Activated gamma-delta T cell (primary cell): Measurements from ENCODE around the gene IGF1.
"Not testable (repeated sequence)": the region's sequence is repeated elsewhere in the genome, so short reads cannot be mapped to it uniquely, and the experiment has no call there.

Experiments used
- DNase-seq: peaks from one replicate; lab custom pipeline; 2025; lab: John Stamatoyannopoulos, UW

IGF1 gene

DNA sequence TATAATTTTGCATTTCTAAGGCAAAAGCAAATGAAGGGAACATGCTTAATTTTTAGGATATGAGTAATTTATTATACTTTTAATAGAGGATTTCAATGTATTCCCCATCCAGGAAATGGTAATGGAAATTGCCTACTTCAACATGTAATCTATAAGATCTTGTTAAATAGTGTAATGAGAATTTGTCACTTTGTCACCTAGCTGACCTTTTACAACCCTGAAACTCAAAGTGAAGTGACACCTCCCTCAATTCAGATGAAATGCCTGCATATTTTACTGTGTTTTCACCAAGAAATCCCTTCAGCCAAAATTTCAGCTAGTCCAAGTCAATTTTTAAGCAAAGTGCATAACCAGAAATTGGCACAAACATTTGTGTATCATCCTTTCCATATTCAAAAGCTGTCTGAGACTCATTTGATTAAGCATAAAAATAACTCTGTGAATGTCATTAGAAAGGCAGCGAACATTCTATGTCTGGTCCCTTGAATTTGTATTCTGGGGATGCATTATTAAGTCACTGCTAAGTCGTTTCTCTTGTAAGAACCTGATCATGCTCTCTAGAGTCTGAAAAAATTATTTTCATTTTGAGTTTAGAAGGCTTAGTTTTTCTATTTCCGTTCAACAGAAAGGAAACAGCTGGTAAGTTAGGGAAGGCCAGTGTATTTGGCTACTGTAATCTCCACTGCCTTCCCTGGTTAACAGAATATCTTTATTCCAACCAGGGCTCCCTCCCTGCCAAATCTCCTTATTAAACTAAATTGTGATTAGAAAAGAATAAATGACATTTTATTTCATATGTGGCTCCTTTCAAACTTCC lies 100.8 kb downstream of the IGF1 start:
- DNase-seq, result no peak

DNA sequence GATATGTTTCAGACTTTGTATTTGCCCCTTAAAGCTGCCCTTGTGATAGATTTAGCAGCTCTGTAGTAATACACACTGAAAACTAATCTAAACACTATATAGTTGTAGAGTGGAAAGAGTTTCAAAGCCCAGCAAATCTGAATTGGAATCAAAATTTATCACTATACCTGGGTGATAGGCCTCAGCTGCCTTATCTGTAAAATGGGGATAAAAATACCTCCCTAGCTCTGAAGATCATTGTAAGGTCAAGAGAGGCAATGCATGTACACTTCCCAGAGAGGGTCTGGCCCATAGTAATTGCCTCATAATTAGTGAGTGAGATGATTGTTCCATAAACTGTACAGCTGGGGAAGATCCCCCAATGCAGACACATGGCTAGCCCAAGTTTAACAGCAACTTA lies 103.6 kb downstream of the IGF1 start:
- no peak for DNase-seq

DNA sequence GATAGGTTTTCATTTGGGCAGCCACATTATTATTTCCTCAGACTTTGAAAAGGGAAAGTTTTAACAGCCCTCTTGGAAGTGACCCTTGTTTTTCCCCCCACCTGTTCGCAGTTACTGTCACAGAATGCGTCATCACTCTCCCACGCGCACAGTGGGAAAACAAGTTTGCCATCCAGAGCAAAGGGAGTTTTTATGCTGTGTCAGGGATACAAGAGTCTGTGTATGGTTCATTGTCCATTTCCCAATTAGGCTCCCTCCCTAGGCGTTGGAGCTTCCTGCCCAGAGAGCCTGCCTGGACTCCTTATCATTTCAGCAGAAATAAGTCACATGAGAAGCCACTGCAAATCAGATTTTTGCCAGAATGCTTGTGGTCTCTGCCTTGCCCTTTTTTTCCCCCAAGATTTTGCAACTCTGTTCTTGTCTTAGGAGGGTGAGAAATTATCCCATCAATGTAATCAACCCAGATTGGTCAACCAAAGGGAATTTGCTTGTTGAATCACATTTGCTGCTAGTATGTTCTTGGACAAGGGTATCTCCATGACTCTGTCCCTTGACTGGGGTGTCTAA lies 104.1 kb downstream of the IGF1 start:
- DNase-seq, result no peak

DNA sequence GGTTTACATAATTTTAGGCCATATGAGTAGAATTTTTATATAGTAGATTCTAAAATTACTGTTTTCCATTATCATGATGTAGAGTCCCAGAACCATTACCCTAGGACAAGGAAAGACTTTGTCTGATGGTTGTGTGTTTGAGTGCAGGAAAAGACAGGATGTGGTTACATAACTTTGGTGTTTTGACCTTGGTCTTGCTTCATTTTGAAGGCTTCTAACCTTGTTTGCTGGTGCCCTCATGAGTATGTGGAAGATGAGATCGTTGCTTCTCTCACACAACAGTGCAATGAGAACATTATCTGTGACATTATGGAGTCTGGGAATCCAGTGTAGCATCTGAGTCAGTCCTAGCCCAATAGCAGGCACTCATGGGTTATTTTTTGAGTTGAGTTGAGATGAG lies 106.2 kb downstream of the IGF1 start:
- DNase-seq, result no peak

DNA sequence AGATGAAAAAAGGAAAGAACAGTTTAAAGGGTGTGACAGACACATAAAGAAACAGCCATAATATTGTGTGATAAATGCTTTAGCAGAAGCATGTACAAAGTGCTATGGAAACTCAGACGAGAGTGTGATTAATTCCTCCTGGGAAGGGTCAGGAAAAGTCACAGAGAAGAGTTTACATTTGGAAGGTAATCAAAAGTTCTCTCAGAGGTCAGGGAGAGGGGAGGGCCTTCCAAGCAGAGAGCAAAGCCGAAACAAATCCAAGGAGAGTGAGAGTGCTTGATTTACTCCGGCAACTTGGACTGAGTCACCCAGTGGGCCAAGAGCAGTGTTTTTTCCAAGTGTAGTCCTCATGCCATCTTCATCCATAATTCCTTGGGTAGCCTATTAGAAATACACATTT lies 108.3 kb downstream of the IGF1 start:
- DNase-seq, result no peak

DNA sequence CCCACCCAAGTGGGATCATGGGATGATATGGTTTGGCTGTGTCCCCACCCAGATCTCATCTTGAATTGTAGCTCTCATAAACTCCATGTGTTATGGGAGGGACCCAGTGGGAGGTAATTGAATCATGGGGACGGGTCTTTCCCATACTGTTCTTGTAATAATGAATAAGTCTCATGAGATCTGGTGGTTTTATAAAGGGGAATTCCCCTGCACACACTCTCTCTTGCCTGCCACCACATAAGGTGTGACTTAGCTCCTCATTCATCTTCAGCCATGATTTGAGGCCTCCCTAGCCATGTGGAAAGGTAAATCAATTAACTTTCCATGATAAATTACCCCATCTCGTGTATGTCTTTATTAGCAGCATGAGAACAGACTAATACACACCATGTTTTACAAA lies 109.2 kb downstream of the IGF1 start:
- DNase-seq, result no peak

DNA sequence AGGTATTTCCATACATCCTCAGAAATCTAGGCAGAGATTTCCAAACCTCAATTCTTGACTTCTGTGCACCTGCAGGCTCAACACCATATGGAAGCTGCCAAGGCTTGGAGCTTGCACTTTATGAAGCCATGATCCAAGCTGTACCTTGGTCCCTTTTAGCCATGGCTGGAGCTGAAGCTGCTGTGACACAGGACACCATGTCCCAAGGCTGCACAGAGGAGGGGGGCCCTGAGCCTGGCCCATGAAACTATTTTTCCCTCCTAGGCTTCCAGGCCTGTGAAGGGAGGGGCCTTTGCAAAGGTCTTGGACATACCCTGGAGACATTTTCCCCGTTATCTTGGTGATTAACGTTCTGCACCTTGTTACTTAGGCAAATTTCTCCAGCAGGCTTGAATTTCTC lies 110.5 kb downstream of the IGF1 start:
- DNase-seq, result no peak

DNA sequence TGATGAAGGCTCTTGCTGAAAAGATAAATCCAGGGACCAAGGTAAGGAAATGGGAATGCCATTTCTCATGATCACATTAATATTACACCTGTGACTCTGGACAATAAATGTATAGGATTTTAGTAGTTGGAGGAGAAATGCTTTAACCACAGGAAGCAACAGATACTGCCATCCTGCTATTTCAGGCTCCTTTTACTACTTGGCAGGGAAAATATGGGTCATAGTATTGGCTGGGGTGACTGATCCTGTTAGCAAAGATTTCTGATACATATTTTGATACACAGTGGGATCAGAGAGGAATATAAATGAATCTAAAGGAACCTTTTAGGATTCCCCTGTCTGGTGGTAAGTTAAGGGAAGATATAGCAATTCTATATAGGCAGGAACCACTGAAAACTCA lies 115.0 kb downstream of the IGF1 start:
- no peak for DNase-seq

DNA sequence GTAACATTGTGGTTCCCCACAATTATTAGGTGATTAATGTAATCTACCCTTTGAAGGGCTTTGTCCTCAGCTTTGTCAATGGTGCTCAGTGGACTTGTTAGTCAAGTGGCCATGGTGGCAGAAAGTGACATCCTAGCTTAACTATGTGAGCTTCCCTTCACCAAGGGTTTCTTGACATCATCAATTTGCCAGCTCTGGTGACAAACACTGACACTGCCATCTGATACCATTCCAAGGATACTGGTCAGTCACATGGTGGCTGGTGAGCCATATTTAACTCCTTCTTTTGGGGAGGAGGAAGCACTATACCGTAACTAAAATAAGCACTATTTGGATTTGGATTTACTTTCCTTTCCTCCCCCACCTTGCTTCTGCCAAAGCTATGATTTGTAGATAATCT lies 115.7 kb downstream of the IGF1 start:
- no peak for DNase-seq

DNA sequence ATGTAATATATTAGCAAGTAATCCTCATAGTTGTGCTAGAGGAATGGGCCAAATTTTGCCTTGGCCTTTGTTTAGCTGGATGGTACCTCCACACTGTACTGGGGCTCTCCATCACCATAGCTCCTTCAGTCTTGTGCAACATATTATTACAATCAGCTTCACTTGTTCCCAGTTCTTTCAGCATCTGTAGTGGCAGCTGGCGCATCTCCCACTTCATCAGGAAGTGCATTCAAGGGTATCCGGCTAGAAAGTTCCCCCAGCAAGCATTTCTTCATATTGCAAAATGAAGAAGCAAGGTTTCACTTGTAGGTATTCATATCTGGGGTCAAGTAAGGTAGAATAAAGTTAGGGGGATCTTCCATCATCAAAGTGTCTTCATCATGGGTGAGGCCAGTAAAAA lies 123.7 kb downstream of the IGF1 start:
- DNase-seq, result no peak

DNA sequence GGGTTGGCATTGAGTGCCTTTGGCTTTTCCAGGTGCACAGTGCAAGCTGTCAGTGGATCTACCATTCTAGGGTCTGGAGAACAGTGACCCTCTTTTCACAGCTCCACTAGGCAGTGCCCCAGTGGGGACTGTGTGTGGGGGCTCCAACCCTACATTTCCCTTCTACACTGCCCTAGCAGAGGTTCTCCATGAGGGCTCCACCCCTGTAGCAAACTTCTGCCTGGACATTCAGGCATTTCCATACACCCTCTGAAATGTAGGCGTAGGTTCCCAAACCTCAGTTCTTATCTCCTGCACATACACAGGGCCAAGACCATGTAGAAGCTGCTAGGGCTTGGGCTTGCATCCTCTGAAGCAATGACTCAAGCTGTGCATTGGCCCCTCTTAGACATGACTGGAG lies 126.1 kb downstream of the IGF1 start:
- DNase-seq, result not testable (repeated sequence)

DNA sequence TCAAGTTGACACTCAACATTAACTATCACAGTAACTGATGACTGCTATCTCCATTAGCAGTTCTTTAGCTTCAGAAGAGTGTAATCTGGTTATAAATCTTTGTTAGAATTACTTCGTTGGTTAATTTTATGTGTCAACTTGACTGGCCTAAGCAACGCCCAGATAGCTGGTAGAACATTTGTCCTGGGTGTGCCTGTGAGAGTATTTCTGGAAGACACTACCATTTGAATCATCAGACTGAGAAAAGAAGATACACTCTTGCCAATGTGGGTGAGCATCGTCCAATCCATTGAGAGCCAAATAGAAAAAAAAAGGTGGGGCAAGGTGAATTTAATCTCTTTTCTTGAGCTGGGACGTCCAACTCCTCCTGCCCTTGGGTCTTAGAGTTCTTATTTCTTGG lies 129.0 kb downstream of the IGF1 start:
- no peak for DNase-seq

DNA sequence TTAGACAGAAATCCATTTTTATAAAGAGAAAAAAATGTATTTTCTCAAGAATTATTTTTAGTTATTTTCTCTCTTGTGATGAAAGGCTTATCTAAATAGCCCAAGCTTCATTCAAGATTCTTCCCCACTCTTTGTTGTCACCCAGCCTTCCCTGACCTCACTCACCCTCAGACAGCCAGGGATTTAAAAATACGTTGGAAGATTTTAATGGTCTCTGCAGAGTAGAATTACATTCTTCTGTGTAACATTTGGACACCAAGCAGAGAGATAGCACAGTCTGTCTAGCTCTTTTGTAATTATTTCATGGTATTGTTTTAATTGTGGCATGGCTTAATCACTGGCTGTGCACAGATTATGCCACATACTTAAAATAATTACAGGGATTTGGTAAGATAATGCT lies 130.3 kb downstream of the IGF1 start:
- DNase-seq, result no peak

DNA sequence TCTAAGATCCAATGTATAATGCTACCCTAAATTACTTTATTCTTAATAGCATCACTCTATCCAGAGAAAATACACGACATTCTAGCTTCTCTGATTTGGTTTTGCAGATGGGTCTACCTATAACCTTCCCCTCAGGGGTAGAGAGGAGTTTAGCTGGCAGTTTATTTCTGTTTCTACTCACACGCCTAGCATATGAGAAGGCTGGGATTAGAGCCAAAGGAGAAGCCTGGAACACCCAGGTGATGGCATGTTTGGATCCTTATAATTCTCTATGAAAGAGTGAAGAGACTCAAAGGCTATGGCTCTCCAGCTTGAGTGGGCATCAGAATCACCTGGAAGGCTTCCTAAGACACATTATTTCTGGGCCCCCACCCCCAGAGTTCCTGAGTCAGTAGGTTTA lies 131.3 kb downstream of the IGF1 start:
- DNase-seq, result no peak

DNA sequence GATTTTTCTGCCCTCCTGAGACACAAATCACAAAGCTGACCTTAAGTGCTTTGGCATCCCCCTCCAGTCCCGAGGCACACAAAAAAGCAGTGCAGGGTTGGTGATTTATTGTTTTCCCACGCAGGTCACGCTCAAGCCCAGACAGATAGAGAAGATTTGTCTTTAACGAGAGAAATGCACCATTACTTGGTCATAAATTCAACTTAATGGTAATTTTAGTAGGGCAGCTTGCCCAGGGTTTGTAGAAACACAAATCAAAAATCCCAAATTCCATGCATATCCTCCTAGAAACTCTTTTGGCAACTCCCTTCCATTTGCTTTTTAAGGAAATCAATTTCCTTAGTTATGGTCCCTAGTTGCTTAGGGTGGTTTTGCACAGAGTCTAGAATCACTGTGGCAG lies 132.6 kb downstream of the IGF1 start:
- no peak for DNase-seq
